ENCODE data around the gene SERGEF. TPM values are rescaled to one million over a fixed set of nuclear protein-coding genes. Genes with fewer than 3 reads are reported as not detected.

SERGEF gene
- polyA plus RNA-seq, 4 donors = 18.7 to 23.2 (median 20.5) TPM

GRCh38 chr11:17793642-17794170, 219.1 kb downstream of the SERGEF start:
- DNase-seq (ENCODE audit: low read depth in 4 of 4, low spot score in 2 of 4) = no peak

GRCh38 chr11:17792161-17792560, 220.7 kb downstream of the SERGEF start:
- DNase-seq (ENCODE audit: low read depth in 4 of 4, low spot score in 2 of 4) = no peak

GRCh38 chr11:17791144-17791543, 221.7 kb downstream of the SERGEF start:
- no peak for DNase-seq (ENCODE audit: low read depth in 4 of 4, low spot score in 2 of 4)

- no peak for DNase-seq (ENCODE audit: low read depth in 4 of 4, low spot score in 2 of 4)
Measured at GRCh38 chr11:17790453-17790852, 222.4 kb downstream of the SERGEF start.

GRCh38 chr11:17788084-17788483, 224.8 kb downstream of the SERGEF start:
- DNase-seq (ENCODE audit: low read depth in 4 of 4, low spot score in 2 of 4) = no peak

- no peak for DNase-seq (ENCODE audit: low read depth in 4 of 4, low spot score in 2 of 4)
Measured at GRCh38 chr11:17786824-17787525, 225.9 kb downstream of the SERGEF start.

GRCh38 chr11:17783878-17784277, 229.0 kb downstream of the SERGEF start:
- DNase-seq (ENCODE audit: low read depth in 4 of 4, low spot score in 2 of 4) = no peak

GRCh38 chr11:17782603-17783337, 230.1 kb downstream of the SERGEF start:
- DNase-seq (ENCODE audit: low read depth in 4 of 4, low spot score in 2 of 4) = no peak

GRCh38 chr11:17782145-17782544, 230.7 kb downstream of the SERGEF start:
- DNase-seq (ENCODE audit: low read depth in 4 of 4, low spot score in 2 of 4) = no peak

- DNase-seq (ENCODE audit: low read depth in 4 of 4, low spot score in 2 of 4) = no peak
Measured at GRCh38 chr11:17781626-17782025, 231.2 kb downstream of the SERGEF start.

GRCh38 chr11:17781221-17781620, 231.6 kb downstream of the SERGEF start:
- no peak for DNase-seq (ENCODE audit: low read depth in 4 of 4, low spot score in 2 of 4)

- DNase-seq (ENCODE audit: low read depth in 4 of 4, low spot score in 2 of 4) = no peak
Measured at GRCh38 chr11:17780668-17781067, 232.2 kb downstream of the SERGEF start.

- DNase-seq (ENCODE audit: low read depth in 4 of 4, low spot score in 2 of 4) = no peak
Measured at GRCh38 chr11:17779861-17780594, 232.8 kb downstream of the SERGEF start.

- no peak for DNase-seq (ENCODE audit: low read depth in 4 of 4, low spot score in 2 of 4)
Measured at GRCh38 chr11:17778956-17779860, 233.6 kb downstream of the SERGEF start.

- DNase-seq (ENCODE audit: low read depth in 4 of 4, low spot score in 2 of 4) = no peak
Measured at GRCh38 chr11:17778352-17778751, 234.5 kb downstream of the SERGEF start.

- no peak for DNase-seq (ENCODE audit: low read depth in 4 of 4, low spot score in 2 of 4)
Measured at GRCh38 chr11:17777738-17778091, 235.1 kb downstream of the SERGEF start.

- no peak for DNase-seq (ENCODE audit: low read depth in 4 of 4, low spot score in 2 of 4)
Measured at GRCh38 chr11:17777086-17777737, 235.6 kb downstream of the SERGEF start.

- DNase-seq (ENCODE audit: low read depth in 4 of 4, low spot score in 2 of 4) = no peak
Measured at GRCh38 chr11:17776212-17776875, 236.5 kb downstream of the SERGEF start.

- DNase-seq (ENCODE audit: low read depth in 4 of 4, low spot score in 2 of 4) = no peak
Measured at GRCh38 chr11:17775507-17776211, 237.2 kb downstream of the SERGEF start.

Measured in left renal cortex interstitium (tissue), 4 donors.